ENCODE measurements around the gene STK38. TPM values are rescaled to one million over a fixed set of nuclear protein-coding genes. Genes with fewer than 3 reads are reported as not detected.

STK38 gene
- total RNA-seq, 2 donors from 2014 or later, result 26.4 to 32.5 TPM

Other genes with a start within 250 kb of the STK38 start
- gene BNIP5, start 210.6 kb downstream of the STK38 start, total RNA-seq, result not detected
- gene ETV7, start 159.8 kb downstream of the STK38 start, total RNA-seq, result 10 to 100 TPM in 1 of 2 donors, 1 to 10 TPM in 1; 6.9 to 19.8 TPM
- under 1 TPM; 0.20 to 0.31 TPM for gene PXT1, start 104.6 kb downstream of the STK38 start, total RNA-seq
- gene KCTD20, start 104.5 kb downstream of the STK38 start, total RNA-seq, result 10 to 100 TPM; 61.4 to 62.4 TPM
- gene SRSF3, start 46.9 kb upstream of the STK38 start, total RNA-seq, result 100 to 1,000 TPM; 455 to 498 TPM
- 100 to 1,000 TPM; 176 to 617 TPM for gene CDKN1A, start 131.2 kb upstream of the STK38 start, total RNA-seq
- 1 to 10 TPM; 4.1 to 7.9 TPM for gene RAB44, start 150.3 kb upstream of the STK38 start, total RNA-seq